WTC11 (cell line): Measurements from ENCODE around the gene NCLN.

Source experiments
- ELF4 ChIP-seq: sonication (generic); formaldehyde crosslinking; IDR thresholded peaks from 2 replicates; pipeline ENCODE4 v1.8.1; 2022; ENCODE audit warnings: low read depth, mild to moderate bottlenecking, moderate library complexity, missing genetic modification reagents
- ESRRA ChIP-seq: sonication (generic); formaldehyde crosslinking; IDR thresholded peaks from 2 replicates; pipeline ENCODE4 v1.8.1; 2022; ENCODE audit warnings: mild to moderate bottlenecking, missing genetic modification reagents, borderline replicate concordance
- GRHL2 ChIP-seq: fragments of 250-450 bp; sonication (Bioruptor Pico); IDR thresholded peaks from 2 replicates; pipeline ENCODE4 v1.8.0; 2022; ENCODE audit warnings: mild to moderate bottlenecking, moderate library complexity; ENCODE audit not compliant: insufficient replicate concordance, severe bottlenecking
- JAZF1 ChIP-seq: fragments of 250-450 bp; sonication (Bioruptor Pico); IDR thresholded peaks from 2 replicates; pipeline ENCODE4 v1.9.0; 2021; ENCODE audit warnings: moderate library complexity, mild to moderate bottlenecking, inconsistent platforms
- KAT7 ChIP-seq: sonication (generic); formaldehyde crosslinking; IDR thresholded peaks from 2 replicates; pipeline ENCODE4 v1.8.1; 2023; ENCODE audit warnings: missing genetic modification reagents, mild to moderate bottlenecking, borderline replicate concordance
- SMAD3 ChIP-seq: sonication (generic); formaldehyde crosslinking; IDR thresholded peaks from 2 replicates; pipeline ENCODE4 v1.8.0; 2022; ENCODE audit warnings: missing genetic modification reagents, mild to moderate bottlenecking, borderline replicate concordance
- ZNF317 ChIP-seq: sonication (generic); formaldehyde crosslinking; IDR thresholded peaks from 2 replicates; pipeline ENCODE4 v1.8.1; 2023; ENCODE audit warnings: low read depth, mild to moderate bottlenecking, moderate library complexity, missing genetic modification reagents, borderline replicate concordance
- TF ChIP-seq, protein P1 (sequence below): fragments of 200-600 bp; IDR thresholded peaks from 2 replicates; pipeline ENCODE4 v1.8.0; 2022; ENCODE audit warnings: antibody characterized with exemption

DNA sequence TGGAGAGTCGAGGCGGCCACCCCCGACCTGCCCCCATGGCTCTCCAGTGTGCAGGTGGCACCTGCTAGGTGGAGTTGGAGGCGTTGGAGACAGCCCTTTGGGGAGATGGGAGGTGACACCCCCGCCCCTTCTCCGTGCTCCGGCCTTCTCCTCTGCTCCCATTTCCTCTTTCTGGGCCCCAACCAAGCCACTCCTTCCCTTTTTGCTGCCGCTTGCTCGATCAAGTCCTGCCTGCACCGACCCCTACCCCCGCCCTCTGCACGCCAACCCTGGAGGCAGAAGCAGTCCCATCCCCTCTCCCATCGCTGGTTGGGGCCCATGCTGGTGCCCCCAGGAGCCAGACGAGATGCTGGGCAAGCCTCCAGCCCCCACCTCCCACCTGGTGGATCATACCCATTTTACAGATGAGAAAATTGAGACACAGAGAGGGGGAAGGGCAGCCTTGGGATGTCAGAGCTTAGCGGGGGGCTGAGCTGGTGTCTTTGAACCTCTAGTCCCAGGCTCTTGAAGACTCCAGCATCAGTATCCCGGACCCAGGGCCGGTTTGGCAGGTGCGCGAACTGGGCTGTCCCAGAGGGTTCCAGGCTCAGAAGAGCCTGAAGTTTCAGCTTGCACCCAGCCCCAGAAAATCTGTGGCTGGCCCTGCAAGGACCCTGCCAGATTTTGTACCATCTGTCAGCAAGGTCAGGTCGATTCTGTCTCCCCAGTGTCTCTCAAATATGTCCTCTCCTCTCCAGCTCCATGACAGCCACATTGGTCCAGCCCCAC lies 39.6 kb upstream of the NCLN start:
- TF ChIP-seq ZNF317 (CRISPR knock-in tag), result no peak
- no peak for TF ChIP-seq KAT7 (CRISPR knock-in tag)
- TF ChIP-seq, protein P1, sequence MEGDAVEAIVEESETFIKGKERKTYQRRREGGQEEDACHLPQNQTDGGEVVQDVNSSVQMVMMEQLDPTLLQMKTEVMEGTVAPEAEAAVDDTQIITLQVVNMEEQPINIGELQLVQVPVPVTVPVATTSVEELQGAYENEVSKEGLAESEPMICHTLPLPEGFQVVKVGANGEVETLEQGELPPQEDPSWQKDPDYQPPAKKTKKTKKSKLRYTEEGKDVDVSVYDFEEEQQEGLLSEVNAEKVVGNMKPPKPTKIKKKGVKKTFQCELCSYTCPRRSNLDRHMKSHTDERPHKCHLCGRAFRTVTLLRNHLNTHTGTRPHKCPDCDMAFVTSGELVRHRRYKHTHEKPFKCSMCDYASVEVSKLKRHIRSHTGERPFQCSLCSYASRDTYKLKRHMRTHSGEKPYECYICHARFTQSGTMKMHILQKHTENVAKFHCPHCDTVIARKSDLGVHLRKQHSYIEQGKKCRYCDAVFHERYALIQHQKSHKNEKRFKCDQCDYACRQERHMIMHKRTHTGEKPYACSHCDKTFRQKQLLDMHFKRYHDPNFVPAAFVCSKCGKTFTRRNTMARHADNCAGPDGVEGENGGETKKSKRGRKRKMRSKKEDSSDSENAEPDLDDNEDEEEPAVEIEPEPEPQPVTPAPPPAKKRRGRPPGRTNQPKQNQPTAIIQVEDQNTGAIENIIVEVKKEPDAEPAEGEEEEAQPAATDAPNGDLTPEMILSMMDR, result no peak
- TF ChIP-seq ELF4 (CRISPR knock-in tag), result no peak
- no peak for TF ChIP-seq GRHL2 (CRISPR knock-in tag)
- no peak for TF ChIP-seq JAZF1
- no peak for TF ChIP-seq ESRRA
- TF ChIP-seq SMAD3, result no peak
